PC-9 (cell line): ENCODE results near the gene SCRN2.

Experiments used
- EZH2 ChIP-seq: fragments of 200-600 bp; sonication (generic); IDR thresholded peaks from 2 replicates; pipeline ENCODE4 v1.8.0; 2017; ENCODE audit warnings: antibody characterized with exemption, low read depth
- TF ChIP-seq, protein P1 (sequence below): fragments of 200-600 bp; sonication (generic); conservative IDR thresholded peaks from 2 replicates; pipeline ENCODE4 v1.6.1; 2017; ENCODE audit warnings: mixed run types, antibody characterized with exemption, mild to moderate bottlenecking, moderate library complexity

DNA sequence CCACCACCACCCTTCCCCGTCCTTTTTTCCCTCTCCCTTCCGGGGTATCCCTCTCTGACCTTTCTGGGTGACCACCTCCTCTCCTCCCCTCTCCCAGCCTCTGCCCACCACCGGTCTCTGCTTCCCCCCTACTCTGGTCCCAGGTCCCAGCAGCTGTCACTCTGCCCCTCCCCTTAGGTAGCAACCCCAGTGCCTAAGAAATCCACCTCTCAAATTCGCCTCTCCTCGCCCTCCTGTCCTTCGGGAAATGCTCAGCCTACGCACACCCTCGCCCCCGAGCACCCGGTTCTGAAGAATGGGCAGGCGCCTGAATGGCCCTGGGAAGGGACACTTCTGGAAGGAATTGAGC, 10.7 kb upstream of the SCRN2 start:
- TF ChIP-seq, protein P1, sequence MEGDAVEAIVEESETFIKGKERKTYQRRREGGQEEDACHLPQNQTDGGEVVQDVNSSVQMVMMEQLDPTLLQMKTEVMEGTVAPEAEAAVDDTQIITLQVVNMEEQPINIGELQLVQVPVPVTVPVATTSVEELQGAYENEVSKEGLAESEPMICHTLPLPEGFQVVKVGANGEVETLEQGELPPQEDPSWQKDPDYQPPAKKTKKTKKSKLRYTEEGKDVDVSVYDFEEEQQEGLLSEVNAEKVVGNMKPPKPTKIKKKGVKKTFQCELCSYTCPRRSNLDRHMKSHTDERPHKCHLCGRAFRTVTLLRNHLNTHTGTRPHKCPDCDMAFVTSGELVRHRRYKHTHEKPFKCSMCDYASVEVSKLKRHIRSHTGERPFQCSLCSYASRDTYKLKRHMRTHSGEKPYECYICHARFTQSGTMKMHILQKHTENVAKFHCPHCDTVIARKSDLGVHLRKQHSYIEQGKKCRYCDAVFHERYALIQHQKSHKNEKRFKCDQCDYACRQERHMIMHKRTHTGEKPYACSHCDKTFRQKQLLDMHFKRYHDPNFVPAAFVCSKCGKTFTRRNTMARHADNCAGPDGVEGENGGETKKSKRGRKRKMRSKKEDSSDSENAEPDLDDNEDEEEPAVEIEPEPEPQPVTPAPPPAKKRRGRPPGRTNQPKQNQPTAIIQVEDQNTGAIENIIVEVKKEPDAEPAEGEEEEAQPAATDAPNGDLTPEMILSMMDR = no peak
- no peak for TF ChIP-seq EZH2
